Endothelial cell of umbilical vein (primary cell): ENCODE measurements around the gene IGF2R. TPM values are rescaled to one million over a fixed set of nuclear protein-coding genes. Genes with fewer than 3 reads are reported as not detected.

Source experiments
- BruUV-seq: library from RNA; stranded (reverse); fragments of 400-500 nt; replicated peaks from 2 replicates; lab custom pipeline; 2021; lab: Mats Ljungman, UMichigan
- CTCF ChIA-PET: fragments of 300-600, 350-600 bp; sonication (Branson Sonifier 250); formaldehyde crosslinking; loops from one replicate; lab custom pipeline; 2021; ENCODE audit warnings: antibody characterized with exemption, inconsistent platforms; lab: Charles Lee
- POLR2A ChIA-PET: fragments of 300-600, 350-600 bp; sonication (Branson Sonifier 250); formaldehyde crosslinking; loops from one replicate; lab custom pipeline; 2021; ENCODE audit warnings: antibody characterized with exemption, inconsistent platforms; lab: Charles Lee
- DNase-seq: peaks from one replicate; pipeline ENCODE4 v3.0.0-alpha.2; 2011; ENCODE audit warnings: low read depth, low spot score
- FAIRE-seq: peaks from 2 replicates; lab custom pipeline; 2011; peaks lifted over from hg19 to GRCh38; lab: Jason Lieb, UNC
- H2AFZ ChIP-seq: 2 replicates; pipeline ENCODE4 v1.6.0; 2012; ENCODE audit warnings: low read depth, low read length, control low read depth, inconsistent platforms
- H3K27ac ChIP-seq: 2 replicates; pipeline ENCODE4 v1.5.1; 2011; ENCODE audit warnings: low read depth, mild to moderate bottlenecking, control low read depth, low read length, moderate library complexity; ENCODE audit not compliant: insufficient read depth
- H3K27me3 ChIP-seq, 2 experiments: 2 replicates each; pipeline versions ENCODE4 v1.6.0 to v1.6.1; 2011; ENCODE audit warnings: low read length in 2 of 2, mixed read lengths in 1 of 2; ENCODE audit not compliant: control insufficient read depth in 2 of 2, insufficient read depth in 2 of 2
- H3K36me3 ChIP-seq, 2 experiments: 2 replicates in 1 of 2; 3 replicates in 1 of 2; pipeline ENCODE4 v1.5.1; 2011; ENCODE audit warnings: low read length in 2 of 2, mild to moderate bottlenecking in 1 of 2, moderate library complexity in 1 of 2; ENCODE audit not compliant: control insufficient read depth in 2 of 2, insufficient read depth in 2 of 2; ENCODE audit errors: extremely low read depth in 1 of 2
- H3K4me1 ChIP-seq: 3 replicates; pipeline ENCODE4 v1.5.1; 2011; ENCODE audit warnings: mild to moderate bottlenecking, low read length; ENCODE audit not compliant: control insufficient read depth, insufficient read depth; ENCODE audit errors: extremely low read depth
- H3K4me2 ChIP-seq: 2 replicates; pipeline ENCODE4 v1.6.1; 2011; ENCODE audit warnings: low read length, control low read depth, mixed read lengths; ENCODE audit not compliant: insufficient read depth
- H3K4me3 ChIP-seq, 3 experiments: fragments of 200-600 bp in 1 of 3; sonication (generic), shearing (Covaris generic) in 1 of 3; replicated peaks in 1 of 3; 2 replicates each; pipeline ENCODE4 v1.5.1; 2011 to 2016; ENCODE audit warnings: control low read depth in 3 of 3, low read length in 3 of 3, mild to moderate bottlenecking in 2 of 3, inconsistent platforms in 1 of 3, low read depth in 1 of 3, moderate library complexity in 1 of 3; ENCODE audit not compliant: insufficient read depth in 1 of 3
- H3K79me2 ChIP-seq: 2 replicates; pipeline ENCODE4 v1.6.0; 2012; ENCODE audit warnings: low read length, inconsistent platforms; ENCODE audit not compliant: control insufficient read depth, insufficient read depth
- H3K9ac ChIP-seq: replicated peaks from 2 replicates; pipeline ENCODE3; 2011; ENCODE audit warnings: low read length, control low read depth; ENCODE audit not compliant: insufficient read depth; ENCODE audit errors: extremely low read depth
- H3K9me1 ChIP-seq: replicated peaks from 3 replicates; pipeline ENCODE4 v1.6.0; 2011; ENCODE audit warnings: mild to moderate bottlenecking, low read length; ENCODE audit not compliant: control insufficient read depth, insufficient read depth; ENCODE audit errors: extremely low read depth
- H3K9me3 ChIP-seq: replicated peaks from 2 replicates; pipeline ENCODE4 v1.5.1; 2012; ENCODE audit warnings: low read length, inconsistent platforms; ENCODE audit not compliant: control insufficient read depth, insufficient read depth
- H4K20me1 ChIP-seq: replicated peaks from 2 replicates; pipeline ENCODE3; 2011; ENCODE audit warnings: mild to moderate bottlenecking, low read length; ENCODE audit not compliant: control insufficient read depth, insufficient read depth; ENCODE audit errors: extremely low read depth
- CTCF ChIP-seq, 2 donors: IDR thresholded peaks; 1 replicate in 1 of 2; 2 replicates in 1 of 2; pipeline ENCODE4 v1.5.1; 2011; ENCODE audit warnings: low read length in 2 of 2, mild to moderate bottlenecking in 2 of 2, moderate library complexity in 2 of 2, control low read depth in 1 of 2, inconsistent platforms in 1 of 2, low read depth in 1 of 2; ENCODE audit not compliant: insufficient read depth in 1 of 2; ENCODE audit errors: extremely low read depth in 1 of 2
- EZH2 ChIP-seq: IDR thresholded peaks from 2 replicates; pipeline ENCODE4 v1.6.1; 2012; ENCODE audit warnings: borderline replicate concordance, low read depth, mild to moderate bottlenecking, moderate library complexity, low read length, inconsistent platforms; ENCODE audit not compliant: severe bottlenecking
- FOS ChIP-seq: IDR thresholded peaks from 2 replicates; pipeline ENCODE4 v1.6.1; 2011; ENCODE audit warnings: mild to moderate bottlenecking, low read length, moderate library complexity, borderline replicate concordance; ENCODE audit not compliant: insufficient read depth
- GATA2 ChIP-seq: IDR thresholded peaks from 2 replicates; pipeline ENCODE4 v1.7.0; 2011; ENCODE audit warnings: low read depth, mild to moderate bottlenecking, moderate library complexity, mixed read lengths, low read length; ENCODE audit not compliant: insufficient read length, insufficient read depth
- JUN ChIP-seq: IDR thresholded peaks from 2 replicates; pipeline ENCODE4 v1.6.1; 2011; ENCODE audit warnings: borderline replicate concordance, low read depth; ENCODE audit not compliant: insufficient read length, insufficient read depth
- MAX ChIP-seq: IDR thresholded peaks from 2 replicates; pipeline ENCODE4 v1.6.1; 2011; ENCODE audit not compliant: insufficient read depth, insufficient read length
- MYC ChIP-seq: IDR thresholded peaks from one replicate; pipeline ENCODE4 v1.6.1; 2011; ENCODE audit warnings: mild to moderate bottlenecking, low read depth, low read length
- POLR2A ChIP-seq: IDR thresholded peaks from 2 replicates; pipeline ENCODE4 v1.6.1; 2012; ENCODE audit warnings: low read depth, mild to moderate bottlenecking, control low read depth, low read length
- POLR2AphosphoS5 ChIP-seq: IDR thresholded peaks from 2 replicates; pipeline ENCODE4 v1.6.1; 2012; ENCODE audit warnings: low read depth, mild to moderate bottlenecking, control low read depth, low read length, moderate library complexity; ENCODE audit not compliant: insufficient read depth
- dilution Hi-C: fragments of 300-500 bp; cut with MboI; formaldehyde crosslinking; loops from one replicate; pipeline ENCODE4 v1.15.0; 2019; ENCODE audit warnings: low sequenced_read_pairs; ENCODE audit not compliant: extremely low pct_ligation_motif_present
- intact Hi-C: fragments of 100-400 bp; cut with micrococcal nuclease; formaldehyde crosslinking; loops from one replicate; pipeline ENCODE4 v1.10.0; 2022
- polyA plus RNA-seq, 4 experiments: library from polyadenylated mRNA; depleted of rRNA in 3 of 4; stranded (reverse) in 3 of 4; unstranded in 1 of 4; fragments of >200 nt; gene quantifications; 2 replicates each; pipeline versions ENCODE4 v1.2.1 to v1.2.3, GENCODE V29; 2011 to 2012; ENCODE audit warnings: missing spikeins in 1 of 4
- total RNA-seq: library from RNA; stranded (reverse); gene quantifications from 2 replicates; pipeline ENCODE4 v1.2.3, GENCODE V29; 2021

IGF2R gene
- total and polyA plus RNA-seq, 2 donors (not counting 3 experiments of a cell fraction or from before 2014, with no cell fraction given): 16.3 to 60.2 TPM

- H3K4me1 ChIP-seq: no peaks in the 10 kb centered on the region
- H3K4me3 ChIP-seq: no peak overlapping the region
- no peak overlapping the region for H3K9ac ChIP-seq
- no peaks in the 10 kb centered on the region for H4K20me1 ChIP-seq
- no peak for FAIRE-seq
- no peak overlapping the region for H2AFZ ChIP-seq
- peaks cover 5 to 7% of the 10 kb centered on the region in 2 experiments for H3K36me3 ChIP-seq
- TF ChIP-seq GATA2 (no peak), JUN (no peak), POLR2A (no peak), MYC (no peak), CTCF (IDR thresholded peaks at IDR 0.05; ENCODE audit: extremely low read depth in 1 of 2, insufficient read depth in 1 of 2, low read depth in 1 of 2, low read length in 2 of 2) (no peak), EZH2 (no peak), MAX (no peak), FOS (no peak), POLR2AphosphoS5 (no peak)
- H3K27me3 ChIP-seq: no peaks in the 10 kb centered on the region
- BruUV-seq: no TSS peak
- no peaks in the 10 kb centered on the region for H3K9me1 ChIP-seq
- intact Hi-C loops (no loop called here), dilution Hi-C loops (no loop called here)
- no peaks in the 10 kb centered on the region for H3K9me3 ChIP-seq
- CTCF ChIA-PET: no interaction called here
- no peak overlapping the region for H3K4me2 ChIP-seq
- DNase-seq: no peak
- no peaks in the 10 kb centered on the region for H3K79me2 ChIP-seq
- POLR2A ChIA-PET: no interaction called here
- no peak overlapping the region for H3K27ac ChIP-seq
Observed at GRCh38 chr6:160032538-160032937, 63.7 kb downstream of the IGF2R start.
